IMR-90 (cell line): Measurements from ENCODE around the gene RAB27A. TPM values are rescaled to one million over a fixed set of nuclear protein-coding genes. Genes with fewer than 3 reads are reported as not detected.

ENCODE experiments used
- ATAC-seq: fragments of 200-7000 bp; cut with Tn5 transposase; 2 replicates; pipeline ENCODE4 v1.9.1; 2020; ENCODE audit warnings: low read depth, mild to moderate bottlenecking, moderate library complexity
- BruUV-seq: library from RNA; stranded (reverse); fragments of 400-500 nt; replicated peaks from 2 replicates; lab custom pipeline; 2021; lab: Mats Ljungman, UMichigan
- CTCF ChIA-PET: fragments of 300-600 bp; formaldehyde crosslinking; extraction: SDS; loops from one replicate; lab custom pipeline; 2021; ENCODE audit warnings: antibody characterized with exemption; lab: Yijun Ruan, JAX
- POLR2A ChIA-PET: fragments of 300-600 bp; sonication (Branson Sonifier 250); formaldehyde crosslinking; loops from one replicate; lab custom pipeline; 2022; ENCODE audit warnings: antibody characterized with exemption; ENCODE audit not compliant: unreplicated experiment; lab: Charles Lee
- DNase-seq: peaks from one replicate; pipeline ENCODE4 v3.0.0; 2013
- H2AFZ ChIP-seq: replicated peaks from 2 replicates; pipeline ENCODE3; 2013; ENCODE audit warnings: low read length, mild to moderate bottlenecking; ENCODE audit not compliant: poor library complexity
- H2AK5ac ChIP-seq: 2 replicates; pipeline ENCODE4 v1.6.1; 2013; ENCODE audit warnings: low read depth, low read length, inconsistent platforms
- H2AK9ac ChIP-seq: replicated peaks from 2 replicates; pipeline ENCODE3; 2013; ENCODE audit warnings: mild to moderate bottlenecking, low read depth, low read length, moderate library complexity; ENCODE audit not compliant: poor library complexity
- H2BK120ac ChIP-seq: 2 replicates; pipeline ENCODE4 v1.6.1; 2013; ENCODE audit warnings: low read depth, low read length, inconsistent platforms
- H2BK15ac ChIP-seq: 3 replicates; pipeline ENCODE4 v1.6.1; 2013; ENCODE audit warnings: low read depth, low read length, inconsistent platforms
- H2BK20ac ChIP-seq: 2 replicates; pipeline ENCODE4 v1.6.1; 2013; ENCODE audit warnings: low read depth, mild to moderate bottlenecking, inconsistent platforms, low read length, moderate library complexity
- H2BK5ac ChIP-seq: 2 replicates; pipeline ENCODE4 v1.6.1; 2013; ENCODE audit warnings: mild to moderate bottlenecking, low read depth, low read length, inconsistent platforms; ENCODE audit not compliant: poor library complexity, severe bottlenecking
- H3K14ac ChIP-seq: replicated peaks from 2 replicates; pipeline ENCODE4 v1.6.1; 2013; ENCODE audit warnings: low read depth, low read length, inconsistent platforms
- H3K18ac ChIP-seq: 2 replicates; pipeline ENCODE4 v1.6.1; 2013; ENCODE audit warnings: low read depth, low read length, control low read depth
- H3K23ac ChIP-seq: 2 replicates; pipeline ENCODE4 v1.6.1; 2013; ENCODE audit warnings: low read depth, low read length, inconsistent platforms
- H3K27ac ChIP-seq: 2 replicates; pipeline ENCODE4 v1.5.1; 2013; ENCODE audit warnings: mild to moderate bottlenecking, control low read depth, low read length; ENCODE audit not compliant: insufficient read depth
- H3K27me3 ChIP-seq: 2 replicates; pipeline ENCODE4 v1.6.1; 2013; ENCODE audit warnings: low read length; ENCODE audit not compliant: control insufficient read depth, insufficient read depth
- H3K36me3 ChIP-seq: 2 replicates; pipeline ENCODE4 v1.6.1; 2013; ENCODE audit warnings: low read length, mixed read lengths; ENCODE audit not compliant: control insufficient read depth, insufficient read depth
- H3K4ac ChIP-seq: 2 replicates; pipeline ENCODE4 v1.6.1; 2013; ENCODE audit warnings: low read depth, low read length, inconsistent platforms
- H3K4me1 ChIP-seq: 2 replicates; pipeline ENCODE4 v1.6.1; 2013; ENCODE audit warnings: low read length, mixed read lengths; ENCODE audit not compliant: control insufficient read depth, insufficient read depth
- H3K4me2 ChIP-seq: 2 replicates; pipeline ENCODE4 v1.6.1; 2013; ENCODE audit warnings: low read depth, mild to moderate bottlenecking, control low read depth, low read length, moderate library complexity
- H3K4me3 ChIP-seq: 2 replicates; pipeline ENCODE4 v1.5.1; 2013; ENCODE audit warnings: low read depth, mild to moderate bottlenecking, control low read depth, low read length, moderate library complexity; ENCODE audit not compliant: insufficient read depth
- H3K56ac ChIP-seq: 2 replicates; pipeline ENCODE4 v1.6.1; 2013; ENCODE audit warnings: low read length, inconsistent platforms; ENCODE audit not compliant: insufficient read depth; ENCODE audit errors: extremely low read depth
- H3K79me1 ChIP-seq, 2 experiments: 2 replicates each; pipeline ENCODE4 v1.6.1; 2013; ENCODE audit warnings: low read length in 2 of 2, inconsistent platforms in 1 of 2, low read depth in 1 of 2
- H3K9ac ChIP-seq: 2 replicates; pipeline ENCODE4 v1.6.1; 2013; ENCODE audit warnings: low read depth, low read length, control low read depth
- H3K9me1 ChIP-seq: 2 replicates; pipeline ENCODE4 v1.6.1; 2013; ENCODE audit warnings: low read length, inconsistent platforms; ENCODE audit not compliant: insufficient read depth
- H3K9me3 ChIP-seq: 2 replicates; pipeline ENCODE4 v1.6.1; 2013; ENCODE audit warnings: low read length; ENCODE audit not compliant: control insufficient read depth, insufficient read depth
- H4K20me1 ChIP-seq: 2 replicates; pipeline ENCODE4 v1.6.1; 2013; ENCODE audit warnings: low read length, inconsistent platforms; ENCODE audit not compliant: insufficient read depth
- H4K5ac ChIP-seq: 2 replicates; pipeline ENCODE4 v1.6.1; 2013; ENCODE audit warnings: mild to moderate bottlenecking, low read depth, low read length, control low read depth
- H4K8ac ChIP-seq, 2 experiments: 2 replicates each; pipeline ENCODE4 v1.6.1; 2013; ENCODE audit warnings: low read depth in 2 of 2, low read length in 2 of 2, control low read depth in 1 of 2, inconsistent platforms in 1 of 2
- H4K91ac ChIP-seq: 2 replicates; pipeline ENCODE4 v1.6.1; 2013; ENCODE audit warnings: low read depth, low read length, inconsistent platforms; ENCODE audit not compliant: insufficient read depth
- CEBPB ChIP-seq: IDR thresholded peaks from 2 replicates; pipeline ENCODE4 v1.6.1; 2012; ENCODE audit warnings: low read depth, low read length, improper control_type of control experiment
- FOS ChIP-seq: fragments of 150-350 bp; IDR thresholded peaks from 2 replicates; pipeline ENCODE4 v1.6.1; 2016; ENCODE audit warnings: low read depth, low read length
- MAFK ChIP-seq: IDR thresholded peaks from 2 replicates; pipeline ENCODE4 v1.6.1; 2012; ENCODE audit warnings: low read depth, low read length, improper control_type of control experiment
- NFE2L2 ChIP-seq: fragments of 150-350 bp; IDR thresholded peaks from 2 replicates; pipeline ENCODE4 v1.6.1; 2016; ENCODE audit warnings: low read depth, mild to moderate bottlenecking, low read length
- POLR2A ChIP-seq: IDR thresholded peaks from 2 replicates; pipeline ENCODE4 v1.6.1; 2012; ENCODE audit warnings: mild to moderate bottlenecking, low read depth, low read length
- SMC3 ChIP-seq: fragments of 150-350 bp; IDR thresholded peaks from 2 replicates; pipeline ENCODE4 v1.6.1; 2016; ENCODE audit warnings: low read depth, mild to moderate bottlenecking, antibody characterized with exemption, low read length, moderate library complexity
- USF2 ChIP-seq: fragments of 150-350 bp; IDR thresholded peaks from 2 replicates; pipeline ENCODE4 v1.6.1; 2017; ENCODE audit warnings: mild to moderate bottlenecking, antibody characterized with exemption, low read length, low read depth
- WGBS, 2 experiments: methylation state at CpG; one replicate each; pipeline versions ENCODE4 v1.1.5 to v1.1.7; 2013; ENCODE audit warnings: missing lambda C conversion rate in 2 of 2; ENCODE audit not compliant: insufficient read length in 1 of 2; ENCODE audit errors: extremely low coverage in 2 of 2; 5-methylcytosine and 5-hydroxymethylcytosine counted together
- dilution Hi-C: fragments of 300-500 bp; cut with HindIII; formaldehyde crosslinking; loops from one replicate; pipeline ENCODE4 v1.14.3; 2018; ENCODE audit warnings: low sequenced_read_pairs; ENCODE audit not compliant: unreplicated experiment
- in situ Hi-C: fragments of 300-500 bp; cut with MboI; formaldehyde crosslinking; loops from 3 replicates; pipeline ENCODE4 v1.14.3; 2019; ENCODE audit warnings: low sequenced_read_pairs, inconsistent platforms, mixed read lengths
- intact Hi-C: fragments of 100-400 bp; cut with micrococcal nuclease; formaldehyde crosslinking; loops from 2 replicates; pipeline ENCODE4 v1.10.0; 2022
- polyA plus RNA-seq, 3 experiments: library from polyadenylated mRNA; depleted of rRNA; stranded (reverse); fragments of >200 nt; gene quantifications; 2 replicates each; pipeline ENCODE4 v1.2.3, GENCODE V29; 2012; ENCODE audit warnings: low replicate concordance in 1 of 3
- total RNA-seq: library from RNA; depleted of rRNA; stranded (reverse); fragments of >200 nt; gene quantifications from 2 replicates; pipeline ENCODE4 v1.2.3, GENCODE V29; 2012
- TF ChIP-seq, protein P1 (sequence below): fragments of 150-350 bp; IDR thresholded peaks from 2 replicates; pipeline ENCODE4 v1.6.1; 2016; ENCODE audit warnings: low read depth, mild to moderate bottlenecking, low read length, moderate library complexity, borderline replicate concordance

RAB27A gene
- total and polyA plus RNA-seq, 2 of the 4 experiments (the other 2 are of a cell fraction), result 4.8 to 13.7 TPM

DNA sequence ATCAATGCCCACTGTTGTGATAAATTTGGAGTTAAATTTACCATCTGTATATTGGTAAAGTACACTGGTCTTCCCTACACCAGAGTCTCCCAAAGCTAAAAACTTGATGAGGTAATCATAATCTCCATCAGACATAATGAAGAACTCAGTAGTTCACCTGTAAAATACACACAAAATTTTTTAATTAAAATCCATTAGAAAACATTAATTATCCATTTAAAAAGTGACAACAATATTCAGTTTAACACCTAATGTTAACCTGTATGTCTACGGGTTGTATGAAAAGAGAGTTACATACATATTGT, 54.9 kb downstream of the RAB27A start:
- BruUV-seq, result no TSS peak
- DNase-seq, result no peak
- Histone ChIP-seq H3K56ac (no peak overlapping the region), H3K18ac (no peak overlapping the region), H3K9ac (no peak overlapping the region), H3K4me1 (no peaks in the 10 kb centered on the region), H2BK5ac (no peak overlapping the region), H4K91ac (no peak overlapping the region), H3K4ac (no peak overlapping the region), H4K5ac (no peak overlapping the region), H3K9me3 (no peaks in the 10 kb centered on the region), H3K27ac (no peak overlapping the region), H2BK20ac (no peak overlapping the region), H2BK120ac (no peak overlapping the region), H2AK5ac (no peak overlapping the region), H3K4me3 (no peak overlapping the region), H3K36me3 (0 out of 2 replicates have a peak, but pooled peaks cover 1% of the 10 kb centered on the region), H3K9me1 (peaks cover 6% of the 10 kb centered on the region; the same call in 1 of the 2 replicates), H3K4me2 (no peak overlapping the region), H3K27me3 (no peaks in the 10 kb centered on the region), H4K20me1 (no peaks in the 10 kb centered on the region), H3K23ac (no peak overlapping the region), H2AFZ (no peak overlapping the region), H4K8ac (no peak overlapping the region), H2BK15ac (no peak overlapping the region), H3K14ac (no peak overlapping the region), H2AK9ac (no peak overlapping the region), H3K79me1 (no peaks in the 10 kb centered on the region; a peak in 1 of 4 replicates)
- in situ Hi-C loops, result no loop called here
- CTCF ChIA-PET, result no interaction called here
- intact Hi-C loops, result no loop called here
- POLR2A ChIA-PET, result no interaction called here
- TF ChIP-seq CEBPB (no peak), POLR2A (no peak), USF2 (no peak), SMC3 (no peak), FOS (no peak), NFE2L2 (no peak), MAFK (no peak)
- TF ChIP-seq, protein P1, sequence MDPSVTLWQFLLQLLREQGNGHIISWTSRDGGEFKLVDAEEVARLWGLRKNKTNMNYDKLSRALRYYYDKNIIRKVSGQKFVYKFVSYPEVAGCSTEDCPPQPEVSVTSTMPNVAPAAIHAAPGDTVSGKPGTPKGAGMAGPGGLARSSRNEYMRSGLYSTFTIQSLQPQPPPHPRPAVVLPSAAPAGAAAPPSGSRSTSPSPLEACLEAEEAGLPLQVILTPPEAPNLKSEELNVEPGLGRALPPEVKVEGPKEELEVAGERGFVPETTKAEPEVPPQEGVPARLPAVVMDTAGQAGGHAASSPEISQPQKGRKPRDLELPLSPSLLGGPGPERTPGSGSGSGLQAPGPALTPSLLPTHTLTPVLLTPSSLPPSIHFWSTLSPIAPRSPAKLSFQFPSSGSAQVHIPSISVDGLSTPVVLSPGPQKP, result no peak
- dilution Hi-C loops, result no loop called here
- no CpG with 5 or more reads among the region's 1 CpG for WGBS, 2 experiments
- ATAC-seq, result no peak
